ENCODE data around the gene LEMD2.

The LEMD2 gene

GRCh38 chr6:33733709-33734007 is 55.3 kb downstream of the LEMD2 start:
- no peaks in the 10 kb centered on the region for H3K9me3 ChIP-seq
- H3K4me2 ChIP-seq: no peak overlapping the region
- H3K36me3 ChIP-seq: no peaks in the 10 kb centered on the region
- no peak for TF ChIP-seq Cebpa-rat (IDR thresholded peaks at IDR 0.05)
- H4K20me1 ChIP-seq: no peaks in the 10 kb centered on the region
- H3K9ac ChIP-seq: no peak overlapping the region
- no peak overlapping the region for H3K27ac ChIP-seq
- H3K27me3 ChIP-seq: no peaks in the 10 kb centered on the region
- H3K4me1 ChIP-seq: peaks cover 29% of the 10 kb centered on the region
- H3K4me3 ChIP-seq: no peak overlapping the region

GRCh38 chr6:33732817-33733708 is 55.9 kb downstream of the LEMD2 start:
- peaks cover 35% of the 10 kb centered on the region for H3K4me1 ChIP-seq
- no peak overlapping the region for H3K4me3 ChIP-seq
- H3K9ac ChIP-seq: no peak overlapping the region
- H4K20me1 ChIP-seq: no peaks in the 10 kb centered on the region
- no peaks in the 10 kb centered on the region for H3K36me3 ChIP-seq
- no peak for TF ChIP-seq Cebpa-rat (IDR thresholded peaks at IDR 0.05)
- no peak overlapping the region for H3K4me2 ChIP-seq
- H3K27ac ChIP-seq: no peak overlapping the region
- H3K9me3 ChIP-seq: no peaks in the 10 kb centered on the region
- H3K27me3 ChIP-seq: no peaks in the 10 kb centered on the region

GRCh38 chr6:33732385-33732784 is 56.5 kb downstream of the LEMD2 start:
- TF ChIP-seq Cebpa-rat (IDR thresholded peaks at IDR 0.05): no peak
- no peaks in the 10 kb centered on the region for H3K27me3 ChIP-seq
- H3K4me1 ChIP-seq: peaks cover 42% of the 10 kb centered on the region
- H3K36me3 ChIP-seq: no peaks in the 10 kb centered on the region
- H3K9me3 ChIP-seq: no peaks in the 10 kb centered on the region
- H3K4me2 ChIP-seq: no peak overlapping the region
- no peak overlapping the region for H3K4me3 ChIP-seq
- no peak overlapping the region for H3K9ac ChIP-seq
- H3K27ac ChIP-seq: no peak overlapping the region
- H4K20me1 ChIP-seq: no peaks in the 10 kb centered on the region

- Histone ChIP-seq H3K4me2 (no peak overlapping the region), H3K9me3 (no peaks in the 10 kb centered on the region), H4K20me1 (no peaks in the 10 kb centered on the region), H3K9ac (0 out of 2 replicates have a peak overlapping the region, but pooled peaks have one; percentile 15), H3K4me3 (no peak overlapping the region), H3K27ac (no peak overlapping the region), H3K4me1 (peaks cover 48% of the 10 kb centered on the region), H3K27me3 (no peaks in the 10 kb centered on the region), H3K36me3 (no peaks in the 10 kb centered on the region)
- no peak for TF ChIP-seq Cebpa-rat (IDR thresholded peaks at IDR 0.05)
Observed at GRCh38 chr6:33731751-33732282, 57.1 kb downstream of the LEMD2 start.

GRCh38 chr6:33731035-33731434 is 57.9 kb downstream of the LEMD2 start:
- no peak overlapping the region for H3K27ac ChIP-seq
- no peaks in the 10 kb centered on the region for H4K20me1 ChIP-seq
- peaks cover 56% of the 10 kb centered on the region for H3K4me1 ChIP-seq
- no peak for TF ChIP-seq Cebpa-rat (IDR thresholded peaks at IDR 0.05)
- H3K27me3 ChIP-seq: no peaks in the 10 kb centered on the region
- no peak overlapping the region for H3K4me3 ChIP-seq
- H3K36me3 ChIP-seq: no peaks in the 10 kb centered on the region
- peak overlapping the region; percentile 27; the same call in 1 of the 2 replicates for H3K4me2 ChIP-seq
- H3K9ac ChIP-seq: 0 out of 2 replicates have a peak overlapping the region, but pooled peaks have one; percentile 15
- no peaks in the 10 kb centered on the region for H3K9me3 ChIP-seq

- Histone ChIP-seq H3K4me3 (no peak overlapping the region), H3K4me1 (peaks cover 59% of the 10 kb centered on the region), H3K4me2 (peak overlapping the region; percentile 27; the same call in 1 of the 2 replicates), H3K36me3 (no peaks in the 10 kb centered on the region), H3K9me3 (no peaks in the 10 kb centered on the region), H3K9ac (no peak overlapping the region), H3K27me3 (no peaks in the 10 kb centered on the region), H4K20me1 (no peaks in the 10 kb centered on the region), H3K27ac (no peak overlapping the region)
- no peak for TF ChIP-seq Cebpa-rat (IDR thresholded peaks at IDR 0.05)
Observed at GRCh38 chr6:33730611-33731010, 58.3 kb downstream of the LEMD2 start.

- Histone ChIP-seq H3K9me3 (no peaks in the 10 kb centered on the region), H3K36me3 (no peaks in the 10 kb centered on the region), H4K20me1 (no peaks in the 10 kb centered on the region), H3K27me3 (no peaks in the 10 kb centered on the region), H3K27ac (no peak overlapping the region), H3K9ac (no peak overlapping the region), H3K4me1 (peaks cover 60% of the 10 kb centered on the region), H3K4me3 (no peak overlapping the region), H3K4me2 (peak overlapping the region; percentile 92)
- no peak for TF ChIP-seq Cebpa-rat (IDR thresholded peaks at IDR 0.05)
Observed at GRCh38 chr6:33729059-33729458, 59.9 kb downstream of the LEMD2 start.

- Histone ChIP-seq H3K4me3 (no peak overlapping the region), H3K27ac (no peak overlapping the region), H3K9me3 (no peaks in the 10 kb centered on the region), H3K9ac (no peak overlapping the region), H3K4me2 (peak overlapping the region; percentile 92), H3K36me3 (no peaks in the 10 kb centered on the region), H3K27me3 (no peaks in the 10 kb centered on the region), H4K20me1 (no peaks in the 10 kb centered on the region), H3K4me1 (peaks cover 67% of the 10 kb centered on the region)
- no peak for TF ChIP-seq Cebpa-rat (IDR thresholded peaks at IDR 0.05)
Observed at GRCh38 chr6:33728438-33728837, 60.5 kb downstream of the LEMD2 start.

GRCh38 chr6:33727932-33728331 is 61.0 kb downstream of the LEMD2 start:
- no peak for TF ChIP-seq Cebpa-rat (IDR thresholded peaks at IDR 0.05)
- Histone ChIP-seq H3K27ac (0 out of 2 replicates have a peak overlapping the region, but pooled peaks have one; percentile 65), H3K9ac (peak overlapping the region; percentile 34; the same call in 1 of the 2 replicates)

GRCh38 chr6:33727126-33727525 is 61.8 kb downstream of the LEMD2 start:
- peak overlapping the region; percentile 31; the same call in 1 of the 2 replicates for H3K4me3 ChIP-seq
- H3K9me3 ChIP-seq: no peaks in the 10 kb centered on the region
- peak overlapping the region; percentile 65 for H3K27ac ChIP-seq
- peak overlapping the region; percentile 92 for H3K4me2 ChIP-seq
- H3K9ac ChIP-seq: peak overlapping the region; percentile 34
- H3K27me3 ChIP-seq: no peaks in the 10 kb centered on the region
- H3K4me1 ChIP-seq: peaks cover 67% of the 10 kb centered on the region
- H4K20me1 ChIP-seq: no peaks in the 10 kb centered on the region
- TF ChIP-seq Cebpa-rat (IDR thresholded peaks at IDR 0.05): no peak
- no peaks in the 10 kb centered on the region for H3K36me3 ChIP-seq

More at GRCh38 chr6:33727932-33728331, 61.0 kb downstream of the LEMD2 start:
- Histone ChIP-seq H3K27me3 (no peaks in the 10 kb centered on the region), H3K4me1 (peaks cover 67% of the 10 kb centered on the region), H3K4me2 (peak overlapping the region; percentile 92), H3K36me3 (no peaks in the 10 kb centered on the region), H3K4me3 (peak overlapping the region; percentile 31; the same call in 1 of the 2 replicates), H3K9me3 (no peaks in the 10 kb centered on the region), H4K20me1 (no peaks in the 10 kb centered on the region)

Data from BLaER1 (cell line).